ENCODE results near the gene RTP4.
A peak's percentile ranks its signal among the peaks of the same experiment; 100 is the strongest.

The RTP4 gene

GRCh38 chr3:187368251-187369088 lies at the start of gene RTP4:
Gene RTP4 (plus strand): TSS chr3:187368385. CDS start chr3:187368442, 57 bp downstream.
- peak; percentile 59 for DNase-seq (ENCODE audit: low read depth)

- peak; percentile 71 for DNase-seq (ENCODE audit: low read depth)
Observed at GRCh38 chr3:187318819-187319616, 49.2 kb upstream of the RTP4 start.

- DNase-seq (ENCODE audit: low read depth) = peak; percentile 51
Observed at GRCh38 chr3:187319699-187320302, 48.4 kb upstream of the RTP4 start.

GRCh38 chr3:187321766-187322165 lies 46.4 kb upstream of the RTP4 start:
- no peak for DNase-seq (ENCODE audit: low read depth)

- DNase-seq (ENCODE audit: low read depth) = no peak
Observed at GRCh38 chr3:187322291-187322690, 45.9 kb upstream of the RTP4 start.

- no peak for DNase-seq (ENCODE audit: low read depth)
Observed at GRCh38 chr3:187323091-187323490, 45.1 kb upstream of the RTP4 start.

GRCh38 chr3:187325632-187326031 lies 42.6 kb upstream of the RTP4 start:
- no peak for DNase-seq (ENCODE audit: low read depth)

- no peak for DNase-seq (ENCODE audit: low read depth)
Observed at GRCh38 chr3:187327845-187328244, 40.3 kb upstream of the RTP4 start.

GRCh38 chr3:187328691-187329090 lies 39.5 kb upstream of the RTP4 start:
- no peak for DNase-seq (ENCODE audit: low read depth)

- no peak for DNase-seq (ENCODE audit: low read depth)
Observed at GRCh38 chr3:187334904-187335303, 33.3 kb upstream of the RTP4 start.

GRCh38 chr3:187336322-187336721 lies 31.9 kb upstream of the RTP4 start:
- DNase-seq (ENCODE audit: low read depth) = no peak

- DNase-seq (ENCODE audit: low read depth) = no peak
Observed at GRCh38 chr3:187340578-187340977, 27.6 kb upstream of the RTP4 start.

GRCh38 chr3:187342255-187342654 lies 25.9 kb upstream of the RTP4 start:
- no peak for DNase-seq (ENCODE audit: low read depth)

- DNase-seq (ENCODE audit: low read depth) = no peak
Observed at GRCh38 chr3:187343670-187344069, 24.5 kb upstream of the RTP4 start.

GRCh38 chr3:187352581-187353575 lies 15.3 kb upstream of the RTP4 start:
- no peak for DNase-seq (ENCODE audit: low read depth)

- no peak for DNase-seq (ENCODE audit: low read depth)
Observed at GRCh38 chr3:187358068-187358467, 10.1 kb upstream of the RTP4 start.

- no peak for DNase-seq (ENCODE audit: low read depth)
Observed at GRCh38 chr3:187359798-187360486, 8.2 kb upstream of the RTP4 start.

GRCh38 chr3:187360596-187360995 lies 7.6 kb upstream of the RTP4 start:
- DNase-seq (ENCODE audit: low read depth) = no peak

GRCh38 chr3:187361835-187362234 lies 6.3 kb upstream of the RTP4 start:
- DNase-seq (ENCODE audit: low read depth) = no peak

- DNase-seq (ENCODE audit: low read depth) = no peak
Observed at GRCh38 chr3:187367561-187368103, 553 bp upstream of the RTP4 start.

- no peak for DNase-seq (ENCODE audit: low read depth)
Observed at GRCh38 chr3:187369089-187369447, 883 bp downstream of the RTP4 start.
